Colonic mucosa (tissue), 4 donors: ENCODE results near the gene DYNLT4. TPM values are rescaled to one million over a fixed set of nuclear protein-coding genes. Genes with fewer than 3 reads are reported as not detected.
A peak's percentile ranks its signal among the peaks of the same experiment; 100 is the strongest.

Experiments
- DNase-seq: peaks from one replicate; pipeline ENCODE4 v3.0.0-alpha.2; 2020
- H3K27ac ChIP-seq: fragments of 200-600 bp; one replicate; pipeline ENCODE4 v1.8.0; 2021
- H3K27me3 ChIP-seq: fragments of 200-600 bp; one replicate; pipeline ENCODE4 v1.8.0; 2021
- H3K36me3 ChIP-seq: fragments of 200-600 bp; one replicate; pipeline ENCODE4 v1.8.0; 2021
- H3K4me1 ChIP-seq: fragments of 200-600 bp; one replicate; pipeline ENCODE4 v1.8.0; 2021; ENCODE audit warnings: mild to moderate bottlenecking
- H3K4me3 ChIP-seq: fragments of 200-600 bp; one replicate; pipeline ENCODE4 v1.8.0; 2021
- H3K9ac ChIP-seq, 2 donors: one replicate each; pipeline ENCODE4 v1.7.0; 2013; ENCODE audit warnings: control low read depth in 2 of 2, low read depth in 2 of 2, low read length in 2 of 2
- H3K9me3 ChIP-seq: fragments of 200-600 bp; one replicate; pipeline ENCODE4 v1.8.0; 2021
- intact Hi-C: fragments of 100-400 bp; cut with DNase I; formaldehyde crosslinking; loops from one replicate; pipeline ENCODE4 v1.14.1; 2022
- total RNA-seq, 2 donors: library from RNA; stranded (reverse); fragmentation: NEBNext Ultra II Directional in 1 of 2; extraction: Animal tissue kit (Norgen Biotek cat#: 25700) in 1 of 2; gene quantifications; one replicate each; pipeline ENCODE4 v1.2.1, GENCODE V29; 2021
- TF ChIP-seq, protein P1 (sequence below): fragments of 200-600 bp; IDR thresholded peaks from one replicate; pipeline ENCODE4 v1.8.0; 2022; ENCODE audit warnings: antibody characterized with exemption, mild to moderate bottlenecking
- donor health status: healthy.
- donor health status: DM: no; HTN: no; CAD: no.
- donor health status: DM: no; HTN: no; CAD: no.

DYNLT4 gene, protein sequence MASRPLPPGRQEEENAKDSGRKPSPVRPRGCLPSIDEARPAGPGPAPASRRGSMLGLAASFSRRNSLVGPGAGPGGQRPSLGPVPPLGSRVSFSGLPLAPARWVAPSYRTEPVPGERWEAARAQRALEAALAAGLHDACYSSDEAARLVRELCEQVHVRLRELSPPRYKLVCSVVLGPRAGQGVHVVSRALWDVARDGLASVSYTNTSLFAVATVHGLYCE
- under 1 TPM; 0.35 to 0.56 TPM for total RNA-seq

DNA sequence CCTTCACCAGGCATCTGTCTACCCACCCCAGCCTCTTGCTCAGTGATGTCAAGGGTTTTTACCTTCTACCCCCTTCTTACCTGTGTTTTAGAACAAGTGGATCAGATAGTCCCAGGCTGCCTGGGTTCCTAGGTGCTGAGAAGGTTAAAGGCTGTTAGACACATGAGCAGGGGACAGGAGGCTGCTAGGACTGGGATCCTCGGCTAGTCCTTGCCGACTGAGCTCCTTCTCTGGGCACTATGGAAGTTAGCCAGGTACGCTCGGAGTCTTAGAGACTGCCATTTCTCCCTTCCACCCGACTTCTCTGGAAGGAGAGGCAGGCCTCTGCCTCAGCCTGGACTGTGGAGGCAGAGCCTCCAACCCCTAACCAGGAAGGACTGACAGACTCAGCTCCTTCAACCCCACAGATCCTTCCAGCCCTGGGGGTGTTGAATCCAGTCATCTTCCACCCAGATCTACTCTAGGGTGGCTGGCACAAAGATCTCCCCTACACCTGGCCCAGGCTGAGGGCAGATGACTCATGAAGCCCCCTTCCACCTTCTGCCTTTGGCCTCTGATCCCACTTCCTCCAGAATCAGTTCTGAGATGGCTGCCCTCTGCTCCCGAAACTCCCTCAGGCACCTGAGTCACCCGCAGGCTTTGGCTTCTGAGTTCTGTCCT lies at the start of gene DYNLT4:
TSS of gene DYNLT4 (minus strand) at position 648 of the 660 bp plus-strand sequence. CDS start 683 bp downstream, outside the sequence.
- H3K4me1 ChIP-seq = peaks cover 36% of the 10 kb centered on the region
- intact Hi-C loops = no loop called here
- H3K27me3 ChIP-seq = no peaks in the 10 kb centered on the region
- peaks cover 13% of the 10 kb centered on the region for H3K36me3 ChIP-seq
- TF ChIP-seq, protein P1, sequence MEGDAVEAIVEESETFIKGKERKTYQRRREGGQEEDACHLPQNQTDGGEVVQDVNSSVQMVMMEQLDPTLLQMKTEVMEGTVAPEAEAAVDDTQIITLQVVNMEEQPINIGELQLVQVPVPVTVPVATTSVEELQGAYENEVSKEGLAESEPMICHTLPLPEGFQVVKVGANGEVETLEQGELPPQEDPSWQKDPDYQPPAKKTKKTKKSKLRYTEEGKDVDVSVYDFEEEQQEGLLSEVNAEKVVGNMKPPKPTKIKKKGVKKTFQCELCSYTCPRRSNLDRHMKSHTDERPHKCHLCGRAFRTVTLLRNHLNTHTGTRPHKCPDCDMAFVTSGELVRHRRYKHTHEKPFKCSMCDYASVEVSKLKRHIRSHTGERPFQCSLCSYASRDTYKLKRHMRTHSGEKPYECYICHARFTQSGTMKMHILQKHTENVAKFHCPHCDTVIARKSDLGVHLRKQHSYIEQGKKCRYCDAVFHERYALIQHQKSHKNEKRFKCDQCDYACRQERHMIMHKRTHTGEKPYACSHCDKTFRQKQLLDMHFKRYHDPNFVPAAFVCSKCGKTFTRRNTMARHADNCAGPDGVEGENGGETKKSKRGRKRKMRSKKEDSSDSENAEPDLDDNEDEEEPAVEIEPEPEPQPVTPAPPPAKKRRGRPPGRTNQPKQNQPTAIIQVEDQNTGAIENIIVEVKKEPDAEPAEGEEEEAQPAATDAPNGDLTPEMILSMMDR = no peak
- H3K27ac ChIP-seq = peak within 1 kb of the TSS; percentile 94
- H3K9ac ChIP-seq = peak within 1 kb of the TSS; percentile 76 to 84
- no peak for DNase-seq
- H3K4me3 ChIP-seq = no peak within 1 kb of the TSS
- no peaks in the 10 kb centered on the region for H3K9me3 ChIP-seq

DNA sequence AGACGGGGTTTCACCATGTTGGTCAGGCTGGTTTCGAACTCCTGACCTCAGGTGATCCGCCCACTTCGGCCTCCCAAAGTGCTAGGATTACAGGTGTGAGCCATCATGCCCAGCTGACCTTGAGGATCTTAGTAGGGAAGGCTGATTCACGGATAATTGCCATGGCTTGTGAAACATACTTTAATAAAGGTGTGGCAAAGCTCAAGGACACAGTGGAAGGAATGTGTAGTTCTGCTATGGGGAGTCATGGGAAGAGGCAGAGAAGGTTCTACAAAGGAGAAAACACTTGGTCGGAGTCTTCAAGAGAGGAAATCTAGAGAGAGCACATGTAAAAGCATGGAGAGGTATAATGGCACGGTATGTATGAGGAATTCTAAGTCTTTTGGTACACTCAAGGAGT lies 48.6 kb upstream of the DYNLT4 start:
- Histone ChIP-seq H3K9me3 (no peaks in the 10 kb centered on the region), H3K27me3 (no peaks in the 10 kb centered on the region), H3K27ac (no peak overlapping the region), H3K9ac (no peak overlapping the region), H3K36me3 (no peaks in the 10 kb centered on the region), H3K4me3 (no peak overlapping the region), H3K4me1 (no peaks in the 10 kb centered on the region)
- intact Hi-C loops = no loop called here
- DNase-seq = no peak
- TF ChIP-seq, protein P1 = no peak

DNA sequence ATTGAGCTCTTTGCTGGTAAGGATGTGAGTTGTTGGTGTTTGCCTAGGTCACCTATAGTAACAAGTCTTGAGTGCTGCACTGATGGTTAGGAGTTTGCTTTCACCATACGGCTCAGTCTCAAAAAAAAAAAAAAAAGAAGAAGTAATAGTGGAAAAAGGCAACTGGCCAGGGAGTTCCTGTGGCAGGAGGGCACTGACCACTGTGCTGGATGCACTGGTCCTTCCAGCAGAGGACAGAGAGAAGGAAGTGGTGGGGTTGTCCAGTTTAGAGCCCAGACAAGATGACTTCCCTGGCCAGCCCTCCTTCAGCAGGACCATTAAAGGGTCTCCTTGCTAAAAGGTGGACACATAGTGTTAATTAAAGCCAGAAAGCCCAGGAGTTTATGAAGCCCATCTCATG lies 47.8 kb upstream of the DYNLT4 start:
- Histone ChIP-seq H3K36me3 (no peaks in the 10 kb centered on the region), H3K27me3 (no peaks in the 10 kb centered on the region), H3K9ac (no peak overlapping the region), H3K4me1 (no peaks in the 10 kb centered on the region), H3K4me3 (no peak overlapping the region), H3K9me3 (no peaks in the 10 kb centered on the region), H3K27ac (no peak overlapping the region)
- no peak for DNase-seq
- intact Hi-C loops = no loop called here
- TF ChIP-seq, protein P1 = no peak

DNA sequence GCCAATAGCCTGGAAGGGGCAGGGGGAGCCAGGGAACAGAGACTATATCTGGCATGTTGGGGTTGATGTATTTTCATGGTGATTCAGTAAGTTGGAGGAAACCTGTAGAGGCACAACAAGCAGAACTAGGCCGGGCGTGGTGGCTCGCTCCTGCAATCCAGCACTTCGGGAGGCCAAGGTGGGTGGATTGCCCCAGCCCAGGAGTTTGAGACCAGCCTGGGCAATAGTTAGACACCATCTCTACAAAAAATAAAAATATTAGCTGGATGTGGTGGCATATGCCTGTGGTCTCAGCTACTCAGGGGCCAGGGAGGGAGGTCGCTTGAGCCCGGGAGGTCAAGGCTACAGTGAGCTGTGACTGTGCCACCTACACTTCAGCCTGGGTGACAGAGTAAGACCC lies 46.0 kb upstream of the DYNLT4 start:
- H3K27ac ChIP-seq = no peak overlapping the region
- H3K27me3 ChIP-seq = no peaks in the 10 kb centered on the region
- no peak overlapping the region for H3K4me3 ChIP-seq
- intact Hi-C loops = no loop called here
- no peak overlapping the region for H3K9ac ChIP-seq
- H3K4me1 ChIP-seq = no peaks in the 10 kb centered on the region
- no peaks in the 10 kb centered on the region for H3K9me3 ChIP-seq
- TF ChIP-seq, protein P1 = no peak
- no peaks in the 10 kb centered on the region for H3K36me3 ChIP-seq
- no peak for DNase-seq

DNA sequence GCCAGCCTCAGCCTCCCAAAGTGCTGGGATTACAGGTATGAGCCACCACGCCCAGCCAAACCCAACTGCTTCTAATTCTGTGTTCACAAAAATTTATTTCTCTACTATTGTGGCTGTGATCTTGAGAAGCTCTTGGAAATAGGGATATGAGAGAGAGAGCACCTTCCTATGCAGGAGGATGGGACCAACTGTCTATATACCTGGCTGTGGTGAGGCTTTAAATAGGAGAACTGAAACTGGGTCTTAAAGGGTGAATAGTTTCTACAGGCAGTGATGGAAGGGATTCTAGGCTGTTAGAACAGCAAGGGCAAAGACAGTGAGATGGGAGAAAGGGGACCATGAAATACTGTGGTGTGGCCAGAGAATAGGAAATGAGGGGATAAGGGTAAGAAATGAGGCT lies 44.2 kb upstream of the DYNLT4 start:
- TF ChIP-seq, protein P1 = no peak
- Histone ChIP-seq H3K27me3 (no peaks in the 10 kb centered on the region), H3K4me1 (no peaks in the 10 kb centered on the region), H3K4me3 (no peak overlapping the region), H3K9me3 (no peaks in the 10 kb centered on the region), H3K9ac (no peak overlapping the region), H3K36me3 (no peaks in the 10 kb centered on the region), H3K27ac (no peak overlapping the region)
- intact Hi-C loops = no loop called here
- no peak for DNase-seq
